Upper lobe of left lung (tissue), 4 donors: ENCODE data around the gene NKIRAS2.

Source experiments
- EP300 ChIP-seq, 4 donors: sonication (generic); formaldehyde crosslinking; IDR thresholded peaks; one replicate each; pipeline ENCODE4 v1.5.1; 2017; ENCODE audit warnings: antibody characterized with exemption in 4 of 4, control low read depth in 2 of 4
- POLR2AphosphoS5 ChIP-seq, 2 donors: sonication (generic); formaldehyde crosslinking; IDR thresholded peaks; one replicate each; pipeline ENCODE4 v1.5.1; 2017; ENCODE audit warnings: antibody characterized with exemption in 2 of 2
- TF ChIP-seq, protein P1 (sequence below), 6 experiments: fragments of 450-650 bp in 4 of 6; fragments of 200-600 bp in 2 of 6; sonication (generic) in 2 of 6; IDR thresholded peaks; one replicate each; pipeline ENCODE4 v1.5.1; 2016 to 2019; ENCODE audit warnings: antibody characterized with exemption in 6 of 6

DNA sequence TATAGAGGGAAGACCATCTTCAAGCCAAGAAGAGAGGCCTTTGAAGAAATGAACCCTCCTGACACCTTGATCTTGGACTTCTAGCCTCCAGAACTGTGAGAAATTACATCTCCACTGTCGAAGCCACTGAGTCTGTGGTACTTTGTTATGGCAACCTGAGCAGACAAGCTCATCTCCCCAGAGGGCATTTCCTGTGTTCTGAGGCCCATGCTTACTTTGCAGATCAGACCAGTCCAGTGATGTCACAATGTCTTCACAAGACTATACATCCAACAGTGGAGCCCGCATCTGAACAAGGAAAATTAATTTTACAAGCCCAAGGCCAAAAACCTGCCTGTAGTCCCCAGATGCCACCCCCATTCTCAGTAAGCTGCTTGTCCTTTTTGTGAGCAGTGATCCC, 45.3 kb downstream of the NKIRAS2 start:
- TF ChIP-seq, protein P1, sequence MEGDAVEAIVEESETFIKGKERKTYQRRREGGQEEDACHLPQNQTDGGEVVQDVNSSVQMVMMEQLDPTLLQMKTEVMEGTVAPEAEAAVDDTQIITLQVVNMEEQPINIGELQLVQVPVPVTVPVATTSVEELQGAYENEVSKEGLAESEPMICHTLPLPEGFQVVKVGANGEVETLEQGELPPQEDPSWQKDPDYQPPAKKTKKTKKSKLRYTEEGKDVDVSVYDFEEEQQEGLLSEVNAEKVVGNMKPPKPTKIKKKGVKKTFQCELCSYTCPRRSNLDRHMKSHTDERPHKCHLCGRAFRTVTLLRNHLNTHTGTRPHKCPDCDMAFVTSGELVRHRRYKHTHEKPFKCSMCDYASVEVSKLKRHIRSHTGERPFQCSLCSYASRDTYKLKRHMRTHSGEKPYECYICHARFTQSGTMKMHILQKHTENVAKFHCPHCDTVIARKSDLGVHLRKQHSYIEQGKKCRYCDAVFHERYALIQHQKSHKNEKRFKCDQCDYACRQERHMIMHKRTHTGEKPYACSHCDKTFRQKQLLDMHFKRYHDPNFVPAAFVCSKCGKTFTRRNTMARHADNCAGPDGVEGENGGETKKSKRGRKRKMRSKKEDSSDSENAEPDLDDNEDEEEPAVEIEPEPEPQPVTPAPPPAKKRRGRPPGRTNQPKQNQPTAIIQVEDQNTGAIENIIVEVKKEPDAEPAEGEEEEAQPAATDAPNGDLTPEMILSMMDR (IDR thresholded peaks at IDR 0.05): no peak
- TF ChIP-seq EP300 (IDR thresholded peaks at IDR 0.05) (no peak), POLR2AphosphoS5 (IDR thresholded peaks at IDR 0.05) (no peak)
